Measurements from ENCODE around the gene SIL1. TPM values are rescaled to one million over a fixed set of nuclear protein-coding genes. Genes with fewer than 3 reads are reported as not detected.

Gene SIL1
- total and polyA plus RNA-seq, 2 donors (not counting 3 experiments of a cell fraction or from before 2014, with no cell fraction given), result 47.6 to 67.2 TPM

DNA sequence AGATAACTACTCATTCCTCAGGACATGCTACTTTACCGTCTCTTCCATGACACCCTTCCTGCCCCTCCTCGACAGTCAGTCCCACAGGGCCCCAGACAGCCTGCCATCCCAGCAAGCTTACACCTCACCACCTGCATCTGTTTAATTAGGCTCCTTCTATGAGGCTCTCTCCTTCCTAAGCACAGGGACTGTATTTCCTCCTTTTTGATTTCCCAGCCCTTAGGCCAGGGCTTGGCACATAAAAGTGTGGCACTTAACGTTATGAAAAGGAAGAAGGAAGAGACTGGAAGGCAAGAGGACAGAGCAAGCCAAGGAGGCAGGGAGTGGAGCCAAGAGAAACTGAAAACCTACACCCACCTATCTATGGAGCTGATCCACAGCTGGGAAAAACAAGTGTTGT, 146.8 kb downstream of the SIL1 start:
- no peak overlapping the region for H2AFZ ChIP-seq (ENCODE audit: low read depth, low read length)
- dilution Hi-C loops (cut with MboI; ENCODE audit: extremely low pct_ligation_motif_present, low sequenced_read_pairs) (no loop called here), intact Hi-C loops (cut with micrococcal nuclease) (no loop called here)
- DNase-seq (ENCODE audit: low read depth, low spot score) (peak; percentile 14), FAIRE-seq (no peak)
- no peaks in the 10 kb centered on the region for H4K20me1 ChIP-seq (replicated peaks; ENCODE audit: control insufficient read depth, extremely low read depth, insufficient read depth, low read length)
- POLR2A ChIA-PET, result no interaction called here
- no TSS peak for BruUV-seq (replicated peaks)
- H3K79me2 ChIP-seq (ENCODE audit: control insufficient read depth, insufficient read depth, low read length), result no peaks in the 10 kb centered on the region
- CTCF ChIA-PET, result interaction anchor here (1.0 kb wide), 1 partner anchor 28 kb away, joined by 3 read pairs; no protein-coding TSS in a partner anchor
- H3K9ac ChIP-seq (replicated peaks; ENCODE audit: extremely low read depth, insufficient read depth, low read length), result no peak overlapping the region
- TF ChIP-seq FOS (IDR thresholded peaks at IDR 0.05; ENCODE audit: borderline replicate concordance, insufficient read depth, low read length), result no peak
- no peak for TF ChIP-seq POLR2AphosphoS5 (IDR thresholded peaks at IDR 0.05; ENCODE audit: insufficient read depth, low read depth, low read length)
- no peak for TF ChIP-seq MYC (IDR thresholded peaks at IDR 0.05; ENCODE audit: low read depth, low read length)
- no peak for TF ChIP-seq EZH2 (IDR thresholded peaks at IDR 0.05; ENCODE audit: borderline replicate concordance, low read depth, low read length, severe bottlenecking)
- no peak for TF ChIP-seq JUN (IDR thresholded peaks at IDR 0.05; ENCODE audit: borderline replicate concordance, insufficient read depth, insufficient read length, low read depth)
- TF ChIP-seq, protein P1, sequence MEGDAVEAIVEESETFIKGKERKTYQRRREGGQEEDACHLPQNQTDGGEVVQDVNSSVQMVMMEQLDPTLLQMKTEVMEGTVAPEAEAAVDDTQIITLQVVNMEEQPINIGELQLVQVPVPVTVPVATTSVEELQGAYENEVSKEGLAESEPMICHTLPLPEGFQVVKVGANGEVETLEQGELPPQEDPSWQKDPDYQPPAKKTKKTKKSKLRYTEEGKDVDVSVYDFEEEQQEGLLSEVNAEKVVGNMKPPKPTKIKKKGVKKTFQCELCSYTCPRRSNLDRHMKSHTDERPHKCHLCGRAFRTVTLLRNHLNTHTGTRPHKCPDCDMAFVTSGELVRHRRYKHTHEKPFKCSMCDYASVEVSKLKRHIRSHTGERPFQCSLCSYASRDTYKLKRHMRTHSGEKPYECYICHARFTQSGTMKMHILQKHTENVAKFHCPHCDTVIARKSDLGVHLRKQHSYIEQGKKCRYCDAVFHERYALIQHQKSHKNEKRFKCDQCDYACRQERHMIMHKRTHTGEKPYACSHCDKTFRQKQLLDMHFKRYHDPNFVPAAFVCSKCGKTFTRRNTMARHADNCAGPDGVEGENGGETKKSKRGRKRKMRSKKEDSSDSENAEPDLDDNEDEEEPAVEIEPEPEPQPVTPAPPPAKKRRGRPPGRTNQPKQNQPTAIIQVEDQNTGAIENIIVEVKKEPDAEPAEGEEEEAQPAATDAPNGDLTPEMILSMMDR (IDR thresholded peaks at IDR 0.05; ENCODE audit: extremely low read depth in 1 of 2, insufficient read depth in 1 of 2, low read depth in 1 of 2, low read length in 2 of 2), result no peak
- no peak for TF ChIP-seq GATA2 (IDR thresholded peaks at IDR 0.05; ENCODE audit: insufficient read depth, insufficient read length, low read depth, low read length)
- no peak for TF ChIP-seq POLR2A (IDR thresholded peaks at IDR 0.05; ENCODE audit: low read depth, low read length)
- TF ChIP-seq, protein P2, sequence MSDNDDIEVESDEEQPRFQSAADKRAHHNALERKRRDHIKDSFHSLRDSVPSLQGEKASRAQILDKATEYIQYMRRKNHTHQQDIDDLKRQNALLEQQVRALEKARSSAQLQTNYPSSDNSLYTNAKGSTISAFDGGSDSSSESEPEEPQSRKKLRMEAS (IDR thresholded peaks at IDR 0.05; ENCODE audit: insufficient read depth, insufficient read length), result no peak
- H3K36me3 ChIP-seq (ENCODE audit: control insufficient read depth in 2 of 2, extremely low read depth in 1 of 2, insufficient read depth in 2 of 2, low read length in 2 of 2), result no peaks in the 10 kb centered on the region
- no peaks in the 10 kb centered on the region for H3K9me1 ChIP-seq (replicated peaks; ENCODE audit: control insufficient read depth, extremely low read depth, insufficient read depth, low read length)
- H3K27me3 ChIP-seq (ENCODE audit: control insufficient read depth in 2 of 2, insufficient read depth in 2 of 2, low read length in 2 of 2), result no peaks in the 10 kb centered on the region
- H3K9me3 ChIP-seq (replicated peaks; ENCODE audit: control insufficient read depth, insufficient read depth, low read length), result no peaks in the 10 kb centered on the region
- H3K4me1 ChIP-seq (ENCODE audit: control insufficient read depth, extremely low read depth, insufficient read depth, low read length), result no peaks in the 10 kb centered on the region
- H3K4me3 ChIP-seq (replicated peaks in 1 of 3; ENCODE audit: insufficient read depth in 1 of 3, low read depth in 1 of 3, low read length in 3 of 3), result no peak overlapping the region
- H3K4me2 ChIP-seq (ENCODE audit: insufficient read depth, low read length), result no peak overlapping the region
- H3K27ac ChIP-seq (ENCODE audit: insufficient read depth, low read depth, low read length), result no peak overlapping the region
